ENCODE measurements around the gene BIRC2. TPM values are rescaled to one million over a fixed set of nuclear protein-coding genes. Genes with fewer than 3 reads are reported as not detected.

Gene BIRC2
- polyA plus RNA-seq, 2 of the 4 experiments (the other 2 are of a cell fraction): 24.2 to 60.4 TPM

DNA sequence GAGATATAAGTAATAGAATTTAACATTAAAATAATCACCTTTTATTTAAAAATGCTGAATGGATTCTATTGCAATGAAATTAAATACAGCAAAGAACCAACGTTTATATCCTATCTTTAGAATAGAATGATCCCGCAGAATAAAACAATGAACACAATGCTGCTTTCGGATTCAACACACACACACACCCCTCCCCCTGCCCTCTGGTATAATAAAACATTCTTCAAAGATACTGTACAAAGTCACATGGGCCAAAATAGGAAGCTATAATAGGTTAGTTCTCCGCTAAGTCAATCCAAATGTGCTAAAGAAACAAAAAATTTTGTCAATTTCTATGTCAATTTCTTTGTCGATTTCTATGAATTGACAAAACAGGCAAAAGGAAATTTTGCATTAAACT lies 58.5 kb downstream of the BIRC2 start:
- TF ChIP-seq CBX2 (IDR thresholded peaks at IDR 0.05; ENCODE audit: borderline replicate concordance, low read depth): no peak
- no peak for TF ChIP-seq MYC (IDR thresholded peaks at IDR 0.05; ENCODE audit: borderline replicate concordance, low read length)
- no peak for TF ChIP-seq FOSB (CRISPR knock-in tag; IDR thresholded peaks at IDR 0.05)
- 80% methylated on average over 5 of the region's 5 CpGs for WGBS (ENCODE audit: missing lambda C conversion rate)
- Histone ChIP-seq H3K4me3 (no peak overlapping the region), H3K27ac (no peak overlapping the region), H3K4me2 (no peak overlapping the region), H3K4me1 (peaks cover 6% of the 10 kb centered on the region; the same call in 2 of the 3 replicates), H3K9me3 (no peaks in the 10 kb centered on the region)
- CTCF ChIA-PET: interaction anchor here (1.4 to 2.3 kb wide), 5 partner anchors 12 to 208 kb away, joined by 3 to 7 read pairs (median 5); no protein-coding TSS in a partner anchor
- no peak for ATAC-seq
- POLR2A ChIA-PET: no interaction called here
- no peak for DNase-seq (ENCODE audit: low read depth in 1 of 2, low spot score in 1 of 2)
- FAIRE-seq: no peak

DNA sequence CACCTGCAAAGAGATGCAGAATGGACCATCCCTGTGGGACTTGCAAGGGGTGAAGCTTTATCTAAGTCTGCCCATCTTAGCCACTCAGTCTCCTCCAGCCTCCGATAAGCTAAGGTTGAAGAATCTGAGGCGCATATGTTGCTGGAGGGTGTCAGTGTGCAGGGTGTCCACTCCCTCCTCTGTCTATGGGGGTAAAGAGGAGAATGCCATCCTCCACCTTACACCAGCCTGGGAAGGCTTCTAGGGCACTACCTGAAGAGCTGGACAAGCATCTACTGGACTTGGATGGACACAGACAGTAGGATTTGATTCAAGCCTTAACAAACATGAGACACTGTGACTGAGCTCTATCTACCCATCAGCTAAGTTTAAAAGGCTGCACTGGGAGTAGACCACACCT lies 59.1 kb downstream of the BIRC2 start:
- Histone ChIP-seq H3K4me1 (peaks cover 12% of the 10 kb centered on the region; the same call in 2 of the 3 replicates), H3K4me3 (no peak overlapping the region), H3K4me2 (no peak overlapping the region), H3K27ac (no peak overlapping the region), H3K9me3 (no peaks in the 10 kb centered on the region)
- ATAC-seq (no peak), FAIRE-seq (no peak), DNase-seq (ENCODE audit: low read depth in 1 of 2, low spot score in 1 of 2) (no peak)
- ChIA-PET CTCF (interaction anchor here (0.7 to 3.7 kb wide), 9 partner anchors 12 to 207 kb away, joined by 3 to 13 read pairs (median 3); no protein-coding TSS in a partner anchor), POLR2A (no interaction called here)
- TF ChIP-seq FOXS1 (CRISPR knock-in tag; IDR thresholded peaks at IDR 0.05) (no peak), MAFK (IDR thresholded peaks at IDR 0.05; ENCODE audit: partially characterized antibody) (no peak), NPAS2 (CRISPR knock-in tag; IDR thresholded peaks at IDR 0.05; ENCODE audit: borderline replicate concordance) (no peak), HOXB5 (CRISPR knock-in tag; IDR thresholded peaks at IDR 0.05) (no peak)
- TF ChIP-seq, protein P1, sequence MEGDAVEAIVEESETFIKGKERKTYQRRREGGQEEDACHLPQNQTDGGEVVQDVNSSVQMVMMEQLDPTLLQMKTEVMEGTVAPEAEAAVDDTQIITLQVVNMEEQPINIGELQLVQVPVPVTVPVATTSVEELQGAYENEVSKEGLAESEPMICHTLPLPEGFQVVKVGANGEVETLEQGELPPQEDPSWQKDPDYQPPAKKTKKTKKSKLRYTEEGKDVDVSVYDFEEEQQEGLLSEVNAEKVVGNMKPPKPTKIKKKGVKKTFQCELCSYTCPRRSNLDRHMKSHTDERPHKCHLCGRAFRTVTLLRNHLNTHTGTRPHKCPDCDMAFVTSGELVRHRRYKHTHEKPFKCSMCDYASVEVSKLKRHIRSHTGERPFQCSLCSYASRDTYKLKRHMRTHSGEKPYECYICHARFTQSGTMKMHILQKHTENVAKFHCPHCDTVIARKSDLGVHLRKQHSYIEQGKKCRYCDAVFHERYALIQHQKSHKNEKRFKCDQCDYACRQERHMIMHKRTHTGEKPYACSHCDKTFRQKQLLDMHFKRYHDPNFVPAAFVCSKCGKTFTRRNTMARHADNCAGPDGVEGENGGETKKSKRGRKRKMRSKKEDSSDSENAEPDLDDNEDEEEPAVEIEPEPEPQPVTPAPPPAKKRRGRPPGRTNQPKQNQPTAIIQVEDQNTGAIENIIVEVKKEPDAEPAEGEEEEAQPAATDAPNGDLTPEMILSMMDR (IDR thresholded peaks at IDR 0.05): no peak
- WGBS (ENCODE audit: missing lambda C conversion rate): no CpG with 5 or more reads among the region's 2 CpGs

DNA sequence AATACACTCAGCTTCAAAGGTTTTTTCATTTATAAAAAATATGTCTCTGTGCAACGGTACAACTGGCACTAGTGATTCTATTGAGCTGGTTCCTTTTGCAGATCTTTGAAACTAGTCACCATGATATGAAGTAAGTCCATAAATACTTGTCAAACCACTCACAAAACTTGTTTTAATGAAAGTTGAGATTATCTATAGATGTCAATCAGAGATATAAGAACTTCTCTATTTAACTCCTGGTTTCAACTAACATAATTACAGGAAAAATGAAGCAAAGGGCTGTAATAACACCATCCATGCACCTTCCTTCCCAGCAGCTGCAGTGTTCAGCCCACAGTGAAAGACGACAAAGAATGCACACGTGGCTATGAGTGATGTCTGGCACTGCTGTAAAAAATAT lies 60.9 kb downstream of the BIRC2 start:
- FAIRE-seq (no peak), ATAC-seq (no peak), DNase-seq (ENCODE audit: low read depth in 1 of 2, low spot score in 1 of 2) (no peak)
- ChIA-PET CTCF (interaction anchor here (1.4 to 3.7 kb wide), 3 partner anchors 11 to 41 kb away, joined by 3 to 13 read pairs (median 5); no protein-coding TSS in a partner anchor), POLR2A (no interaction called here)
- Histone ChIP-seq H3K4me2 (no peak overlapping the region), H3K9me3 (no peaks in the 10 kb centered on the region), H3K4me3 (no peak overlapping the region), H3K4me1 (peaks cover 28% of the 10 kb centered on the region; the same call in 2 of the 3 replicates), H3K27ac (no peak overlapping the region)
- 71% methylated on average over 3 of the region's 3 CpGs for WGBS (ENCODE audit: missing lambda C conversion rate)
- TF ChIP-seq CBX8 (IDR thresholded peaks at IDR 0.05) (no peak), CHD4 (IDR thresholded peaks at IDR 0.05; ENCODE audit: borderline replicate concordance) (no peak), RFX5 (IDR thresholded peaks at IDR 0.05) (no peak), FOSL2 (IDR thresholded peaks at IDR 0.05) (no peak), FOSL2 (CRISPR knock-in tag; IDR thresholded peaks at IDR 0.05) (no peak), KDM5A (IDR thresholded peaks at IDR 0.05) (no peak), CBX2 (IDR thresholded peaks at IDR 0.05; ENCODE audit: borderline replicate concordance, low read depth) (no peak), HOXB5 (CRISPR knock-in tag; IDR thresholded peaks at IDR 0.05) (no peak), POLR2A (IDR thresholded peaks at IDR 0.05; ENCODE audit: low read length) (no peak), TFCP2L1 (CRISPR knock-in tag; IDR thresholded peaks at IDR 0.05) (no peak), NFE2L2 (conservative IDR thresholded peaks at IDR 0.05; ENCODE audit: low read length) (no peak), ESRRA (IDR thresholded peaks at IDR 0.05; ENCODE audit: borderline replicate concordance, low read length) (no peak), FOSB (CRISPR knock-in tag; IDR thresholded peaks at IDR 0.05) (no peak), RAD21 (conservative IDR thresholded peaks at IDR 0.05 in 1 of 2, IDR thresholded peaks at IDR 0.05 in 1 of 2) (no peak), CEBPB (IDR thresholded peaks at IDR 0.05) (no peak), ZNF302 (CRISPR knock-in tag; IDR thresholded peaks at IDR 0.05) (no peak)
- TF ChIP-seq, protein P2, sequence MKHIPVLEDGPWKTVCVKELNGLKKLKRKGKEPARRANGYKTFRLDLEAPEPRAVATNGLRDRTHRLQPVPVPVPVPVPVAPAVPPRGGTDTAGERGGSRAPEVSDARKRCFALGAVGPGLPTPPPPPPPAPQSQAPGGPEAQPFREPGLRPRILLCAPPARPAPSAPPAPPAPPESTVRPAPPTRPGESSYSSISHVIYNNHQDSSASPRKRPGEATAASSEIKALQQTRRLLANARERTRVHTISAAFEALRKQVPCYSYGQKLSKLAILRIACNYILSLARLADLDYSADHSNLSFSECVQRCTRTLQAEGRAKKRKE (CRISPR knock-in tag; IDR thresholded peaks at IDR 0.05; ENCODE audit: low read depth): no peak
- TF ChIP-seq, protein P3, sequence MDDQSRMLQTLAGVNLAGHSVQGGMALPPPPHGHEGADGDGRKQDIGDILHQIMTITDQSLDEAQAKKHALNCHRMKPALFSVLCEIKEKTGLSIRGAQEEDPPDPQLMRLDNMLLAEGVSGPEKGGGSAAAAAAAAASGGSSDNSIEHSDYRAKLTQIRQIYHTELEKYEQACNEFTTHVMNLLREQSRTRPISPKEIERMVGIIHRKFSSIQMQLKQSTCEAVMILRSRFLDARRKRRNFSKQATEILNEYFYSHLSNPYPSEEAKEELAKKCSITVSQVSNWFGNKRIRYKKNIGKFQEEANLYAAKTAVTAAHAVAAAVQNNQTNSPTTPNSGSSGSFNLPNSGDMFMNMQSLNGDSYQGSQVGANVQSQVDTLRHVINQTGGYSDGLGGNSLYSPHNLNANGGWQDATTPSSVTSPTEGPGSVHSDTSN (IDR thresholded peaks at IDR 0.05): no peak
- TF ChIP-seq, protein P4, sequence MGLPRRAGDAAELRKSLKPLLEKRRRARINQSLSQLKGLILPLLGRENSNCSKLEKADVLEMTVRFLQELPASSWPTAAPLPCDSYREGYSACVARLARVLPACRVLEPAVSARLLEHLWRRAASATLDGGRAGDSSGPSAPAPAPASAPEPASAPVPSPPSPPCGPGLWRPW (IDR thresholded peaks at IDR 0.05): no peak
- TF ChIP-seq, protein P5, sequence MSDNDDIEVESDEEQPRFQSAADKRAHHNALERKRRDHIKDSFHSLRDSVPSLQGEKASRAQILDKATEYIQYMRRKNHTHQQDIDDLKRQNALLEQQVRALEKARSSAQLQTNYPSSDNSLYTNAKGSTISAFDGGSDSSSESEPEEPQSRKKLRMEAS (IDR thresholded peaks at IDR 0.05): no peak

Measured in A549 (cell line).